B cell (primary cell): ENCODE data around the gene FIBCD1.

Source experiments
- EZH2 ChIP-seq: IDR thresholded peaks from 2 replicates; pipeline ENCODE4 v1.6.1; 2012; ENCODE audit warnings: borderline replicate concordance, low read depth, mild to moderate bottlenecking, moderate library complexity, low read length; ENCODE audit not compliant: insufficient read depth, poor library complexity, severe bottlenecking
- TF ChIP-seq, protein P1 (sequence below): fragments of 200-600 bp; IDR thresholded peaks from one replicate; pipeline ENCODE4 v1.8.0; 2022; ENCODE audit warnings: antibody characterized with exemption, mild to moderate bottlenecking

- TF ChIP-seq, protein P1, sequence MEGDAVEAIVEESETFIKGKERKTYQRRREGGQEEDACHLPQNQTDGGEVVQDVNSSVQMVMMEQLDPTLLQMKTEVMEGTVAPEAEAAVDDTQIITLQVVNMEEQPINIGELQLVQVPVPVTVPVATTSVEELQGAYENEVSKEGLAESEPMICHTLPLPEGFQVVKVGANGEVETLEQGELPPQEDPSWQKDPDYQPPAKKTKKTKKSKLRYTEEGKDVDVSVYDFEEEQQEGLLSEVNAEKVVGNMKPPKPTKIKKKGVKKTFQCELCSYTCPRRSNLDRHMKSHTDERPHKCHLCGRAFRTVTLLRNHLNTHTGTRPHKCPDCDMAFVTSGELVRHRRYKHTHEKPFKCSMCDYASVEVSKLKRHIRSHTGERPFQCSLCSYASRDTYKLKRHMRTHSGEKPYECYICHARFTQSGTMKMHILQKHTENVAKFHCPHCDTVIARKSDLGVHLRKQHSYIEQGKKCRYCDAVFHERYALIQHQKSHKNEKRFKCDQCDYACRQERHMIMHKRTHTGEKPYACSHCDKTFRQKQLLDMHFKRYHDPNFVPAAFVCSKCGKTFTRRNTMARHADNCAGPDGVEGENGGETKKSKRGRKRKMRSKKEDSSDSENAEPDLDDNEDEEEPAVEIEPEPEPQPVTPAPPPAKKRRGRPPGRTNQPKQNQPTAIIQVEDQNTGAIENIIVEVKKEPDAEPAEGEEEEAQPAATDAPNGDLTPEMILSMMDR, result no peak
- TF ChIP-seq EZH2, result no peak
Measured at GRCh38 chr9:130898552-130898852, 40.5 kb downstream of the FIBCD1 start.
